Spleen (tissue), 11 donors: ENCODE data around the gene LAYN. TPM values are rescaled to one million over a fixed set of nuclear protein-coding genes. Genes with fewer than 3 reads are reported as not detected.

ENCODE experiments used
- DNase-seq: peaks from one replicate; pipeline ENCODE4 v3.0.0-alpha.2; 2020
- H3K27ac ChIP-seq, 8 donors: fragments of 200-600 bp; sonication (generic) in 7 of 8; 1 replicate in 4 of 8; 2 replicates in 4 of 8; pipeline versions ENCODE4 v1.5.0 to v1.8.0; 2016 to 2021; ENCODE audit warnings: inconsistent platforms in 4 of 8, mild to moderate bottlenecking in 4 of 8, moderate library complexity in 1 of 8
- H3K27me3 ChIP-seq, 7 donors: fragments of 200-600 bp; sonication (generic) in 6 of 7; replicated peaks in 1 of 7; 1 replicate in 4 of 7; 2 replicates in 3 of 7; pipeline versions ENCODE4 v1.5.0 to v1.8.0; 2016 to 2021; ENCODE audit warnings: inconsistent platforms in 3 of 7, mild to moderate bottlenecking in 1 of 7
- H3K36me3 ChIP-seq, 6 donors: fragments of 200-600 bp; sonication (generic) in 5 of 6; 1 replicate in 4 of 6; 2 replicates in 2 of 6; pipeline versions ENCODE4 v1.5.0 to v1.8.0; 2016 to 2021; ENCODE audit warnings: inconsistent platforms in 2 of 6
- H3K4me1 ChIP-seq, 6 donors: fragments of 200-600 bp; sonication (generic) in 5 of 6; 1 replicate in 3 of 6; 2 replicates in 3 of 6; pipeline versions ENCODE4 v1.5.0 to v1.8.0; 2016 to 2021; ENCODE audit warnings: inconsistent platforms in 3 of 6
- H3K4me3 ChIP-seq, 8 donors: fragments of 200-600 bp; sonication (generic) in 7 of 8; 1 replicate in 4 of 8; 2 replicates in 4 of 8; pipeline versions ENCODE4 v1.5.0 to v1.8.0; 2016 to 2021; ENCODE audit warnings: inconsistent platforms in 4 of 8, mild to moderate bottlenecking in 4 of 8, moderate library complexity in 2 of 8
- H3K9me3 ChIP-seq, 8 donors: fragments of 200-600 bp; sonication (generic) in 7 of 8; 1 replicate in 4 of 8; 2 replicates in 4 of 8; pipeline versions ENCODE4 v1.5.0 to v1.8.0; 2016 to 2021; ENCODE audit warnings: inconsistent platforms in 4 of 8
- POLR2A ChIP-seq, 3 donors: fragments of 450-650 bp; IDR thresholded peaks; one replicate each; pipeline ENCODE4 v1.5.1; 2017; ENCODE audit warnings: antibody characterized with exemption in 3 of 3, mild to moderate bottlenecking in 1 of 3
- POLR2AphosphoS5 ChIP-seq, 3 donors: sonication (generic); formaldehyde crosslinking; IDR thresholded peaks; one replicate each; pipeline ENCODE4 v1.5.1; 2017; ENCODE audit warnings: antibody characterized with exemption in 3 of 3
- WGBS, 5 donors: extraction: QIAGEN DNeasy Blood & Tissue Kit in 3 of 5; methylation state at CpG; one replicate each; pipeline versions ENCODE4 v1.1.5 to v1.1.7; 2013 to 2018; 5-methylcytosine and 5-hydroxymethylcytosine counted together
- intact Hi-C: fragments of 100-400 bp; cut with DNase I; formaldehyde crosslinking; loops from one replicate; pipeline ENCODE4 v1.15.0; 2023; ENCODE audit warnings: low total_unique reads
- polyA plus RNA-seq, 3 donors: library from polyadenylated mRNA; stranded (reverse); fragments of 200-250 nt; gene quantifications; one replicate each; pipeline ENCODE4 v1.2.1, GENCODE V29; 2013
- total RNA-seq, 7 donors: library from RNA; depleted of rRNA in 3 of 7; stranded (reverse); fragments of >200 nt in 3 of 7; fragmentation: NEBNext Ultra II Directional in 4 of 7; extraction: Animal tissue kit (Norgen Biotek cat#: 25700) in 4 of 7; gene quantifications; one replicate each; pipeline versions ENCODE4 v1.1.0 to v1.2.1, GENCODE V29; 2016 to 2021
- TF ChIP-seq, protein P1 (sequence below), 11 experiments: fragments of 200-600 bp in 7 of 11; fragments of 450-650 bp in 4 of 11; sonication (generic) in 4 of 11; IDR thresholded peaks in 8 of 11; conservative IDR thresholded peaks in 3 of 11; 1 replicate in 7 of 11; 2 replicates in 4 of 11; pipeline versions ENCODE4 v1.4.0 to v1.8.0; 2016 to 2021; ENCODE audit warnings: antibody characterized with exemption in 11 of 11, inconsistent platforms in 4 of 11, mild to moderate bottlenecking in 1 of 11
- donor health status: healthy with polysubstance abuse.
- donor health status: DM: no; HTN: no; CAD: no; lungs with moderate emphysema.
- donor health status: DM: no; HTN: no; CAD: no.
- donor health status: Bipolar disorder and iron deficiency.
- donor health status: healthy.
- donor health status: DM: no; HTN: no; CAD: no.
- donor health status: DM: yes; HTN: yes; CAD: no.

LAYN gene
- total and polyA plus RNA-seq, 10 donors, result 3.1 to 14.7 (median 10.0) TPM

DNA sequence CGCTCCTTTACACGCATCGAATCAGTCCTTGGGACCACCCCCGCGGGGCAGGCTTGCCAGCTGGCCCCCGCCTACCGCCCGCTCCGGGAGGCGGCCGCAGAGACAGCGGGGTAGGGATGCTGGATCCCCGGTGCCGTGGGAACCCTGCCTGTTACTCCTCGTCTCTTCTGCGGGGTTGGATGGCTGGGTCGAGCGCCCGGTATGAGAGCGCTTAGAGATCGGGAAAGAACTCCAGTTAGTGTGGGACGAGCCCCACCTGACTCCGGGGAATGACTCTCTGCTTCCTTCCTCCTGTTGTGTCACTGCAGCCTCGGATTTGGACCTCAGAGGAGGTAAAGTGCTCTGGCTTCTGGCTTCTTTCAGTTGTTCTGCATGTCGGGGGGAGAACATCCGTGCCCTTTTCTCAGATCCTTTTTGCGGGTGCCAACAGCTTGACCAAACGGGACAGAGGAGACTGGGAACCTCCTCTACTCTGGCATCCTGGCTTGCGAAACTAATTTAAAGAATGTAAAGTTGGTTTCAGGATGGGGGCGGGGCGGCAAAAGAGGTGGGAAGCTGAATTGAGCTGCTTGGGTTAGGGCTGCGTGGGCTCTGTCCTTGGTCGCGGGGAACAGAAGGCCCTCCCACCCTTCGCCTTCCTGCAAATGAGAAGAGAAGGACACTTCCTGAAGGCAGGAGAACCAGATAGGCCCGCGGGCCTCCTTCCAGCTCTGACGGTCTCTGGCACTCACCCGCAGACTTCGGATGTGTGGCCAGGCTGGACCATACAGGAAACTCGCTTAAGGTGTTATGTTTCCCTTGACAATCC lies 938 bp downstream of the LAYN start:
- intact Hi-C loops, result no loop called here
- Histone ChIP-seq H3K27me3 (peaks cover 0 to 49% (median 22%) of the 10 kb centered on the region in 7 donors), H3K27ac (peak overlapping the region; percentile 55 to 85 (median 79)), H3K36me3 (peaks cover 0 to 9% (median 0%) of the 10 kb centered on the region in 6 donors), H3K4me3 (peak overlapping the region; percentile 31 to 79 (median 52)), H3K4me1 (peaks cover 0 to 39% (median 28%) of the 10 kb centered on the region in 6 donors), H3K9me3 (no peaks in the 10 kb centered on the region)
- peak; percentile 12 to 64 (median 39) for TF ChIP-seq POLR2AphosphoS5 (IDR thresholded peaks at IDR 0.05)
- TF ChIP-seq, protein P1, sequence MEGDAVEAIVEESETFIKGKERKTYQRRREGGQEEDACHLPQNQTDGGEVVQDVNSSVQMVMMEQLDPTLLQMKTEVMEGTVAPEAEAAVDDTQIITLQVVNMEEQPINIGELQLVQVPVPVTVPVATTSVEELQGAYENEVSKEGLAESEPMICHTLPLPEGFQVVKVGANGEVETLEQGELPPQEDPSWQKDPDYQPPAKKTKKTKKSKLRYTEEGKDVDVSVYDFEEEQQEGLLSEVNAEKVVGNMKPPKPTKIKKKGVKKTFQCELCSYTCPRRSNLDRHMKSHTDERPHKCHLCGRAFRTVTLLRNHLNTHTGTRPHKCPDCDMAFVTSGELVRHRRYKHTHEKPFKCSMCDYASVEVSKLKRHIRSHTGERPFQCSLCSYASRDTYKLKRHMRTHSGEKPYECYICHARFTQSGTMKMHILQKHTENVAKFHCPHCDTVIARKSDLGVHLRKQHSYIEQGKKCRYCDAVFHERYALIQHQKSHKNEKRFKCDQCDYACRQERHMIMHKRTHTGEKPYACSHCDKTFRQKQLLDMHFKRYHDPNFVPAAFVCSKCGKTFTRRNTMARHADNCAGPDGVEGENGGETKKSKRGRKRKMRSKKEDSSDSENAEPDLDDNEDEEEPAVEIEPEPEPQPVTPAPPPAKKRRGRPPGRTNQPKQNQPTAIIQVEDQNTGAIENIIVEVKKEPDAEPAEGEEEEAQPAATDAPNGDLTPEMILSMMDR (IDR thresholded peaks at IDR 0.05 in 8 of 11, conservative IDR thresholded peaks at IDR 0.05 in 3 of 11), result no peak
- peak; percentile 75 for DNase-seq
- WGBS, 5 donors, result 3 to 7% (median 5%) methylated on average over 23 to 41 of the region's 41 CpGs

DNA sequence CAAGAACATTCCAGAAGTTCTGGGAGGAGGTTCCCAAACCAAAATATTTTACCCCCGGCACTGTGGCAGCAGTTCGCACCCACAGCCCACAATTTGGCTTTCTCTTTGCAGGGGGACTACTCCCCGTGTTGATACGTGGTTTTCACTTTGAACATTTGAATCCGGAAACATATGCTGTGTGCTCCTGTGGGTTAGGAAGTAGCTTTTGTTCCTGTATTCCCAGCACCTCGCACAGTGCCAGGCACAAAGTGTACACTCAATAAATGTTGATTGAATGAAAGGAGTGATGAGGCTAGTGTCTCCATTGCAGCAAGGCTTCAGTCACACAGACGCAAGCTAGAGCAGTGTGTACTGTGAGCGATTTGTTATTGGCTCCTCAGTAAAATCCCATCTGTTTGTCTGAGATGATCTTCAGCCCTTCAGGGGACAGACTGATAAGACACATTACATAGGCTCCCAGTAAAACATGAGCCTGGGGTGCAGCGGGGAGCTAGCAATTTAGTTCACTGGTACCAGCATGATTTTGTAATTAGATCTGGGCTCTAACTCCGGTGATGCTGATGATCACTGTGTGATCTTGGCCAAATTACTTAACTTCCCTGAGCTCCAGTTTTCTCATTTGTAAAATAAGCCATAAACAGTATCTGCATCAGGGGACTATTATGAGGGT lies 2.2 kb downstream of the LAYN start:
- WGBS, 5 donors, result 55 to 82% (median 67%) methylated on average over 10 of the region's 10 CpGs
- Histone ChIP-seq H3K27me3 (peaks cover 0 to 46% (median 22%) of the 10 kb centered on the region in 7 donors), H3K4me1 (peaks cover 0 to 39% (median 28%) of the 10 kb centered on the region in 6 donors), H3K36me3 (peaks cover 0 to 9% (median 0%) of the 10 kb centered on the region in 6 donors), H3K4me3 (no peak overlapping the region), H3K9me3 (no peaks in the 10 kb centered on the region), H3K27ac (no peak overlapping the region)
- DNase-seq, result no peak
- intact Hi-C loops, result no loop called here
- TF ChIP-seq POLR2AphosphoS5 (IDR thresholded peaks at IDR 0.05) (no peak), POLR2A (IDR thresholded peaks at IDR 0.05) (no peak)
- TF ChIP-seq, protein P1 (IDR thresholded peaks at IDR 0.05 in 8 of 11, conservative IDR thresholded peaks at IDR 0.05 in 3 of 11), result no peak

DNA sequence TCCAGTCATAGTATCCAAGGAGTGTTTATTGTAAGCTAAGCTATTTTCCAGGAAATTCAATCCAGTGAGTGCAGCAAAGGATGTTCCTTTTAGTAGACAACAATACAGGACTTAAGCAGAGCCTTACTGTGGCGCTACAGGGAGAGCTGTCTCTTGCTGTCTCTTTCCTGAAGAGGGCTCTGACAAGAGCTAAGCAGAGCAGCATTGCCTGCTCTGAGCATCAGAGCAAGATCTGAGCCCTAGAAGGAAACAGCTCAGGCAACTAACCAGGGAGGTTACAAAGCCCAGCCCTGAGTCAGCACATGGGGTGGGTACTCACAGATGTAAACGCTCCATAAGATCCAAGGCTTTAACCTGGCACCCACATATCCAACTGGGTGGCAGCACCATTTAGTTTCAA lies 8.0 kb downstream of the LAYN start:
- no peak for DNase-seq

More for the DNA sequence above, 8.0 kb downstream of the LAYN start:
- no peak overlapping the region for H3K4me3 ChIP-seq
- H3K27me3 ChIP-seq, result no peaks in the 10 kb centered on the region
- intact Hi-C loops, result no loop called here
- 89 to 97% (median 93%) methylated on average over 2 of the region's 2 CpGs for WGBS, 5 donors
- H3K4me1 ChIP-seq, result no peaks in the 10 kb centered on the region
- no peak overlapping the region for H3K27ac ChIP-seq
- TF ChIP-seq POLR2AphosphoS5 (IDR thresholded peaks at IDR 0.05), result no peak
- TF ChIP-seq, protein P1 (IDR thresholded peaks at IDR 0.05 in 8 of 11, conservative IDR thresholded peaks at IDR 0.05 in 3 of 11), result no peak
- TF ChIP-seq POLR2A (IDR thresholded peaks at IDR 0.05), result no peak
- peaks cover 0 to 13% (median 0%) of the 10 kb centered on the region in 6 donors for H3K36me3 ChIP-seq
- H3K9me3 ChIP-seq, result no peaks in the 10 kb centered on the region
